Heart left ventricle (tissue), 16 donors: ENCODE measurements around the gene KCP. TPM values are rescaled to one million over a fixed set of nuclear protein-coding genes. Genes with fewer than 3 reads are reported as not detected.

Experiments used
- ATAC-seq, 4 donors: fragments of 200-7000 bp; cut with Tn5 transposase; one replicate each; pipeline ENCODE4 v1.9.1; 2020 to 2022; ENCODE audit warnings: moderate library complexity in 4 of 4, mild to moderate bottlenecking in 3 of 4, moderate number of reproducible peaks in 1 of 4
- DNase-seq, 5 donors: peaks; one replicate each; pipeline ENCODE4 v3.0.0-alpha.2; 2020
- H3K27ac ChIP-seq, 12 donors: fragments of 200-600 bp; sonication (generic) in 4 of 12; one replicate each; pipeline versions ENCODE4 v1.5.0 to v1.8.0; 2016 to 2022; ENCODE audit warnings: mild to moderate bottlenecking in 2 of 12
- H3K27me3 ChIP-seq, 9 donors: fragments of 200-600 bp; sonication (generic) in 2 of 9; one replicate each; pipeline versions ENCODE4 v1.5.1 to v1.8.0; 2016 to 2022; ENCODE audit warnings: mild to moderate bottlenecking in 3 of 9
- H3K36me3 ChIP-seq, 9 donors: fragments of 200-600 bp; sonication (generic) in 2 of 9; one replicate each; pipeline versions ENCODE4 v1.5.0 to v1.8.0; 2018 to 2022; ENCODE audit warnings: mild to moderate bottlenecking in 2 of 9
- H3K4me1 ChIP-seq, 12 donors: fragments of 200-600 bp; sonication (generic) in 4 of 12; one replicate each; pipeline versions ENCODE4 v1.5.0 to v1.8.0; 2016 to 2022; ENCODE audit warnings: mild to moderate bottlenecking in 3 of 12
- H3K4me3 ChIP-seq, 12 donors: fragments of 200-600 bp; sonication (generic) in 4 of 12; one replicate each; pipeline versions ENCODE4 v1.5.0 to v1.8.0; 2017 to 2022; ENCODE audit warnings: mild to moderate bottlenecking in 9 of 12, moderate library complexity in 4 of 12
- H3K9me3 ChIP-seq, 12 donors: fragments of 200-600 bp; sonication (generic) in 4 of 12; one replicate each; pipeline versions ENCODE4 v1.5.0 to v1.8.0; 2016 to 2022; ENCODE audit warnings: mild to moderate bottlenecking in 1 of 12
- POLR2A ChIP-seq, 2 donors: fragments of 450-650 bp; IDR thresholded peaks; one replicate each; pipeline ENCODE4 v1.6.1; 2017; ENCODE audit warnings: antibody characterized with exemption in 2 of 2, mild to moderate bottlenecking in 2 of 2, moderate library complexity in 2 of 2
- WGBS, 4 donors: extraction: QIAGEN DNeasy Blood & Tissue Kit in 2 of 4; methylation state at CpG; one replicate each; pipeline versions ENCODE4 v1.1.5 to v1.1.7; 2013 to 2018; 5-methylcytosine and 5-hydroxymethylcytosine counted together
- intact Hi-C, 10 donors: fragments of 100-400 bp; cut with DNase I; formaldehyde crosslinking; loops; one replicate each; pipeline versions ENCODE4 v1.11.1 to v1.14.2; 2022
- polyA plus RNA-seq, 2 donors: library from polyadenylated mRNA; stranded (reverse); fragments of 200-250 nt; gene quantifications; one replicate each; pipeline ENCODE4 v1.2.3, GENCODE V29; 2013
- total RNA-seq, 9 donors: library from RNA; depleted of rRNA in 2 of 9; stranded (reverse); fragments of >200 nt in 2 of 9; fragmentation: NEBNext Ultra II Directional in 3 of 9; extraction: Animal tissue kit (Norgen Biotek cat#: 25700) in 3 of 9; gene quantifications; one replicate each; pipeline versions ENCODE4 v1.1.0 to v1.2.4, GENCODE V29; 2016 to 2023
- TF ChIP-seq, protein P1 (sequence below), 12 donors: fragments of 200-600 bp; sonication (generic) in 4 of 12; IDR thresholded peaks; one replicate each; pipeline versions ENCODE4 v1.5.0 to v1.8.0; 2018 to 2022; ENCODE audit warnings: antibody characterized with exemption in 12 of 12, mild to moderate bottlenecking in 5 of 12
- donor health status: ischemic (EF 13 %, LVEDD 7.1; RV severe dilation, severe dysfunction).
- donor health status: healthy with polysubstance abuse.
- donor health status: DM: no; HTN: yes; CAD: no.
- donor health status: DM: no; HTN: no; CAD: no.
- donor health status: ischemic (EF 25% LVEDD 6.9; RV normal size, moderate dysfunction).
- donor health status: ischemic (EF 25% LVEDD 5.7; RV mildly dilated, moderate dysfunction).
- donor health status: healthy.
- donor health status: DM: yes; HTN: yes; CAD: no.
- donor health status: ischemic (EF 35%, LVEDD 5.7; RV mildly dilated, moderate dysfunction).
- donor health status: nonischemic (EF 11% LVEDD 7.7; RV severe dilation, severe dysfunction).
- donor health status: DM: yes; HTN: yes; CAD: no.
- donor health status: PGD.
- donor health status: ischemic (EF 29% LVEDD 5.4; RV normal size, mild dysfunction).
- donor health status: nonischemic (EF 23%, LVEDD 6.1; RV moderate dilation, normal function).

KCP gene
- total and polyA plus RNA-seq, 11 donors = 0.14 to 1.3 (median 0.29) TPM; not detected in 1

DNA sequence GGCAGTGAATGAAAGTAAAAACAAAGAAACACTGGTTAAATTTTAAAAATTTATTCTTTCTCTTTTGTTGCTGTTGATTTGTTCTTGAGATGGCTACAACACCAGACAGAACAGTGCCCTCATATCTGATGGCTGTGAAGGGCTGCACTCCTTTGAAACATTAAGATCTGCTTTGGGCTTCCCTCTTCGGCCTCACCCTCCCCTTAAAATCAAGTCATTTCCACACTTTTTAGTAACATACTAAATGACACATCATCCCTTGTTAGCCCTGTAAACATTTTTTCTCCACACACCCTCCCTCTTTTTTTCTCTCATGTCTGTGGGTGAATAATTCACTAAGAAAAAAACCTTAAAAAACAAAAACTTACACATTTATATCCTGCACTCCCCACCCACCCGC is 43.6 kb upstream of the KCP start:
- H3K36me3 ChIP-seq = peaks cover 0 to 80% (median 73%) of the 10 kb centered on the region in 9 donors
- H3K9me3 ChIP-seq = no peaks in the 10 kb centered on the region
- H3K4me3 ChIP-seq = no peak overlapping the region
- peaks cover 0 to 1% (median 0%) of the 10 kb centered on the region in 12 donors for H3K4me1 ChIP-seq
- no peak overlapping the region for H3K27ac ChIP-seq
- TF ChIP-seq, protein P1, sequence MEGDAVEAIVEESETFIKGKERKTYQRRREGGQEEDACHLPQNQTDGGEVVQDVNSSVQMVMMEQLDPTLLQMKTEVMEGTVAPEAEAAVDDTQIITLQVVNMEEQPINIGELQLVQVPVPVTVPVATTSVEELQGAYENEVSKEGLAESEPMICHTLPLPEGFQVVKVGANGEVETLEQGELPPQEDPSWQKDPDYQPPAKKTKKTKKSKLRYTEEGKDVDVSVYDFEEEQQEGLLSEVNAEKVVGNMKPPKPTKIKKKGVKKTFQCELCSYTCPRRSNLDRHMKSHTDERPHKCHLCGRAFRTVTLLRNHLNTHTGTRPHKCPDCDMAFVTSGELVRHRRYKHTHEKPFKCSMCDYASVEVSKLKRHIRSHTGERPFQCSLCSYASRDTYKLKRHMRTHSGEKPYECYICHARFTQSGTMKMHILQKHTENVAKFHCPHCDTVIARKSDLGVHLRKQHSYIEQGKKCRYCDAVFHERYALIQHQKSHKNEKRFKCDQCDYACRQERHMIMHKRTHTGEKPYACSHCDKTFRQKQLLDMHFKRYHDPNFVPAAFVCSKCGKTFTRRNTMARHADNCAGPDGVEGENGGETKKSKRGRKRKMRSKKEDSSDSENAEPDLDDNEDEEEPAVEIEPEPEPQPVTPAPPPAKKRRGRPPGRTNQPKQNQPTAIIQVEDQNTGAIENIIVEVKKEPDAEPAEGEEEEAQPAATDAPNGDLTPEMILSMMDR (IDR thresholded peaks at IDR 0.05) = no peak
- TF ChIP-seq POLR2A (IDR thresholded peaks at IDR 0.05) = no peak
- WGBS, 4 donors = 86 to 93% (median 91%) methylated on average over 2 of the region's 2 CpGs
- intact Hi-C loops = no loop called here
- DNase-seq (no peak), ATAC-seq (no peak)
- H3K27me3 ChIP-seq = no peaks in the 10 kb centered on the region

DNA sequence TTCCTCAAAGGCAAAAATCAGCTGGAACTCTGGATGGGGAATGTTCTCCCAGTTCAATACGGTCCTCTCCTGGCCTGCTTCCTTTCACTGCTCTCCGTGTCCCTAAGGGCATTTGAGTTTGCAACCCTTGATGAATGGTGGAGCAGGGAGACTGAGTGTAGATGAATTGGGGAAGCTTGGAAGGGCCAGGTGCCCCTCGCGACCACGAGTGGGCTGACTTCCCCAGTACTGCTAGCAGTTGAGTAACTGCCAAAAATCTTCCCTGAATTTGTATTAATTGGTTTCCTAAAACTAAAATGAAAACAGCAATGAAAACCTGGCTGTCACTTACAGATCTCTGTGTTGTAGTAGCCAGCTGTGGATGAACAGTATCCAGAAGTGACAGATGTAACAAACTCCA is 40.8 kb upstream of the KCP start:
- WGBS, 4 donors = 65 to 72% (median 70%) methylated on average over 5 of the region's 5 CpGs
- TF ChIP-seq, protein P1 (IDR thresholded peaks at IDR 0.05) = no peak
- no peak for TF ChIP-seq POLR2A (IDR thresholded peaks at IDR 0.05)
- peaks cover 0 to 72% (median 44%) of the 10 kb centered on the region in 9 donors for H3K36me3 ChIP-seq

DNA sequence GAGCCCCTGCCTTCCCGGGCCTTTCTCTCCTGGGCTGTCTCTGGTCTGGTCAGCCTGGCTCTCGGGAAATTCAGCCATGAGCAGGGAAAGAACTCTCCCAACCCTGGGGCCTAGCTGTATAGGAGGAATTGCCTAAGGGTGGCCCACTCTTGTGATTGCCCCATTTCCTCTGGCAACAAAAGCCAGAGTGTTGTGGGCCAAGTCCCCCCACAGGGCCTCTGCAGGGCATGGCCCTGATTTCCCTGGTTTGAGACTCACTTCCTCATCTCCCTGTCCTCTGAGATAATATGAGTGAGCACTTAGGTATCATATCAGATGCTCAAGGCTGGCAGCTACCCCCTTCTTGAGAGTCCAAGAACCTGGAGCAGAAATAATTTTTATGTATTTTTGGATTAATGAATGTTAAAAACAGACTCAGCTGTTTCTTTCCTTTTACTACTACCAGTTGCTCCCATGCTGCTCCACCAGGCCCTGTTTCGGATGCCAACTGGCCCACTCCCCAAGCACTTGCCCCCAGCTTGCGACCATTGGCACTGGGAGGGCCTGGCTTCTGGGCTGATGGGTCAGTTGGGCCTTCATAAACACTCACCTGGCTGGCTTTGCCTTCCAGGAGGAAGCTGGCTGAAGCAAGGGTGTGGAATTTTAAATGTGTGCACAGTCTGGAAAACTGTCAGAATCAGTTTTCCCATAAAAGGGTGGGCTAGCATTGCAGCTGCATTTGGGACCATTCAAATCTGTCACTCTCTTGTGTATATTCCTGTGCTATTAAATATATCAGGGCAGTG is 38.7 kb upstream of the KCP start:
- DNase-seq (no peak), ATAC-seq (peak in 2 of 4 donors; percentile 6 to 22)
- TF ChIP-seq POLR2A (IDR thresholded peaks at IDR 0.05) = no peak
- TF ChIP-seq, protein P1 (IDR thresholded peaks at IDR 0.05) = no peak
- WGBS, 4 donors = 90 to 96% (median 95%) methylated on average over 2 to 4 of the region's 4 CpGs
- intact Hi-C loops = no loop called here
- Histone ChIP-seq H3K4me1 (peaks cover 0 to 16% (median 0%) of the 10 kb centered on the region in 12 donors), H3K27me3 (peaks cover 0 to 4% (median 0%) of the 10 kb centered on the region in 9 donors), H3K36me3 (peaks cover 0 to 69% (median 23%) of the 10 kb centered on the region in 9 donors), H3K4me3 (no peak overlapping the region), H3K9me3 (no peaks in the 10 kb centered on the region), H3K27ac (no peak overlapping the region)

More for the DNA sequence above, 40.8 kb upstream of the KCP start:
- intact Hi-C loops = no loop called here
- H3K27me3 ChIP-seq = peaks cover 0 to 4% (median 0%) of the 10 kb centered on the region in 9 donors
- H3K4me3 ChIP-seq = no peak overlapping the region
- H3K27ac ChIP-seq = no peak overlapping the region
- ATAC-seq = no peak
- no peak for DNase-seq
- H3K4me1 ChIP-seq = peaks cover 0 to 16% (median 0%) of the 10 kb centered on the region in 12 donors
- H3K9me3 ChIP-seq = no peaks in the 10 kb centered on the region

DNA sequence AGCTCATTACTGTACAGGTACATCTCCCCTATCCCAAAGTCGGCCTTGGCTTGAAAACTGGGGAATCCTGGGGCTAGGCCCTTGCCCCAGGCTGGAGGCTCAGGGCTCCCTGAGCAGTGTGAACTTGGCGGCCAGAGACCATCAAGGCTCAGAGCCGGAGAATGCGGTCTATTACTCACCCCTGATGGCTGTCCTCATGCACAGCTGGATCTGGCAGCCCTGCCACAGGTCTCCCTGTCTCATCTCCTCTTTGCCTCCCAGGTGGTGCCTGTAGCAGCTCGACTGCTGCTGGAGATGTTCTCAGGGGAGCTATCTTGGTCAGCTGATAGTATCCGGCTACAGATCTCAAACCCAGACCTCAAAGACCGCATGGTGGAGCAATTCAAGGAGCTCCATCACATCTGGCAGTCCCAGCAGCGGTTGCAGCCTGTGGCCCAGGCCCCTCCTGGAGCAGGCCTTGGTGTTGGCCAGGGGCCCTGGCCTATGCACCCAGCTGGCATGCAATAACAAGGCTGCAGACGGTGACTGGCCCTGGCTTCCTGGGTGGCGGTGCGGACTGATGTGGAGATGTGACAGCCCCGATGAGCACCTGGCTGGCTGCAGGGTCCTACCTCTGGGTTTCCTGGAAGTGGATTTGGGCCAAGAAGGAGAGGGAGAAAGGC is 37.9 kb upstream of the KCP start:
- intact Hi-C loops = no loop called here
- DNase-seq (no peak), ATAC-seq (peak in 3 of 4 donors; percentile 11 to 33 (median 21))
- no peaks in the 10 kb centered on the region for H3K9me3 ChIP-seq
- H3K27me3 ChIP-seq = peaks cover 0 to 4% (median 0%) of the 10 kb centered on the region in 9 donors
- peaks cover 0 to 62% (median 16%) of the 10 kb centered on the region in 9 donors for H3K36me3 ChIP-seq
- H3K4me3 ChIP-seq = no peak overlapping the region
- no peak overlapping the region for H3K27ac ChIP-seq
- no peak for TF ChIP-seq POLR2A (IDR thresholded peaks at IDR 0.05)
- TF ChIP-seq, protein P1 (IDR thresholded peaks at IDR 0.05) = no peak
- WGBS, 4 donors = 84 to 87% (median 86%) methylated on average over 6 to 12 of the region's 12 CpGs
- H3K4me1 ChIP-seq = peaks cover 0 to 16% (median 0%) of the 10 kb centered on the region in 12 donors
